ENCODE measurements around the gene MORF4L1. TPM values are rescaled to one million over a fixed set of nuclear protein-coding genes. Genes with fewer than 3 reads are reported as not detected.

MORF4L1 gene
- total RNA-seq, 1 donor from 2014 or later: 271 TPM

DNA sequence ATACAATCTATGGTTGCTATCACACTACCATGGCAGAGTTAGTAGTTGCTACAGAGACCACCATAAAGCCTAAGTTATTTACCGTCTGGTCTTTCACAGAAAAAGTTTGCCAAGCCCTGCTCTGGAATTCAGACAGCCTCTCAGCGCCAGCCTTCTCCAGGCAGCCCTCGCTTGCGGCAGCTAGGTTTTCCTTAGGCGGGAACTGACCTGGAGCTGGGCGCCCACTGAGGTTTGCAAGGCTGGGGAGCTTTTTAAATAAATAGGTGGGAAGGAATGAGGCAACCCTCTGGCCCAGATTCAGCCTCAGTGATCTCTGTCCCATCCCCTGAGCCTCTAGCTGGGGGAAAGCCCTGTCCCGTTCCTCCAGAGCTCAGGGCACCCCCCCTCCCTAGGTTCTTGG lies 71.0 kb downstream of the MORF4L1 start:
- H3K9me3 Mint-ChIP-seq: no peaks in the 10 kb centered on the region
- ATAC-seq (ENCODE audit: low read depth) (no peak), DNase-seq (no peak)
- TF ChIP-seq, protein P1, sequence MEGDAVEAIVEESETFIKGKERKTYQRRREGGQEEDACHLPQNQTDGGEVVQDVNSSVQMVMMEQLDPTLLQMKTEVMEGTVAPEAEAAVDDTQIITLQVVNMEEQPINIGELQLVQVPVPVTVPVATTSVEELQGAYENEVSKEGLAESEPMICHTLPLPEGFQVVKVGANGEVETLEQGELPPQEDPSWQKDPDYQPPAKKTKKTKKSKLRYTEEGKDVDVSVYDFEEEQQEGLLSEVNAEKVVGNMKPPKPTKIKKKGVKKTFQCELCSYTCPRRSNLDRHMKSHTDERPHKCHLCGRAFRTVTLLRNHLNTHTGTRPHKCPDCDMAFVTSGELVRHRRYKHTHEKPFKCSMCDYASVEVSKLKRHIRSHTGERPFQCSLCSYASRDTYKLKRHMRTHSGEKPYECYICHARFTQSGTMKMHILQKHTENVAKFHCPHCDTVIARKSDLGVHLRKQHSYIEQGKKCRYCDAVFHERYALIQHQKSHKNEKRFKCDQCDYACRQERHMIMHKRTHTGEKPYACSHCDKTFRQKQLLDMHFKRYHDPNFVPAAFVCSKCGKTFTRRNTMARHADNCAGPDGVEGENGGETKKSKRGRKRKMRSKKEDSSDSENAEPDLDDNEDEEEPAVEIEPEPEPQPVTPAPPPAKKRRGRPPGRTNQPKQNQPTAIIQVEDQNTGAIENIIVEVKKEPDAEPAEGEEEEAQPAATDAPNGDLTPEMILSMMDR (IDR thresholded peaks at IDR 0.05): no peak
- POLR2A ChIA-PET: interaction anchor here (0.7 to 3.2 kb wide), 11 partner anchors 8 to 186 kb away, joined by 3 to 42 read pairs (median 7); no protein-coding TSS in a partner anchor
- intact Hi-C loops (cut with micrococcal nuclease): no loop called here
- CTCF ChIA-PET: interaction anchor here (1.1 to 1.9 kb wide), 5 partner anchors 33 to 241 kb away, joined by 3 to 9 read pairs (median 5); no protein-coding TSS in a partner anchor
- H3K4me3 Mint-ChIP-seq: peak overlapping the region; percentile 98
- H3K36me3 Mint-ChIP-seq (ENCODE audit: low read depth): peaks cover 43% of the 10 kb centered on the region
- H3K4me1 Mint-ChIP-seq: peaks cover 52% of the 10 kb centered on the region
- peak overlapping the region; percentile 89 for H3K27ac Mint-ChIP-seq
- H3K27me3 Mint-ChIP-seq: no peaks in the 10 kb centered on the region

GRCh38 chr15:78944202-78944625 lies 71.5 kb downstream of the MORF4L1 start:
- Mint-ChIP-seq H3K36me3 (ENCODE audit: low read depth) (peaks cover 38% of the 10 kb centered on the region), H3K4me1 (peaks cover 46% of the 10 kb centered on the region), H3K4me3 (peak overlapping the region; percentile 98), H3K27me3 (no peaks in the 10 kb centered on the region), H3K9me3 (no peaks in the 10 kb centered on the region), H3K27ac (peak overlapping the region; percentile 89)
- TF ChIP-seq, protein P1 (IDR thresholded peaks at IDR 0.05): no peak
- POLR2A ChIA-PET: interaction anchor here (0.5 to 3.2 kb wide), 18 partner anchors 8 to 404 kb away, joined by 3 to 42 read pairs (median 6); partner anchors contain the start of genes MORF4L1 and PSMA4
- DNase-seq (no peak), ATAC-seq (ENCODE audit: low read depth) (peak; percentile 12)
- CTCF ChIA-PET: interaction anchor here (0.7 to 1.9 kb wide), 6 partner anchors 8 to 240 kb away, joined by 3 to 9 read pairs (median 4); no protein-coding TSS in a partner anchor
- intact Hi-C loops (cut with micrococcal nuclease): no loop called here

DNA sequence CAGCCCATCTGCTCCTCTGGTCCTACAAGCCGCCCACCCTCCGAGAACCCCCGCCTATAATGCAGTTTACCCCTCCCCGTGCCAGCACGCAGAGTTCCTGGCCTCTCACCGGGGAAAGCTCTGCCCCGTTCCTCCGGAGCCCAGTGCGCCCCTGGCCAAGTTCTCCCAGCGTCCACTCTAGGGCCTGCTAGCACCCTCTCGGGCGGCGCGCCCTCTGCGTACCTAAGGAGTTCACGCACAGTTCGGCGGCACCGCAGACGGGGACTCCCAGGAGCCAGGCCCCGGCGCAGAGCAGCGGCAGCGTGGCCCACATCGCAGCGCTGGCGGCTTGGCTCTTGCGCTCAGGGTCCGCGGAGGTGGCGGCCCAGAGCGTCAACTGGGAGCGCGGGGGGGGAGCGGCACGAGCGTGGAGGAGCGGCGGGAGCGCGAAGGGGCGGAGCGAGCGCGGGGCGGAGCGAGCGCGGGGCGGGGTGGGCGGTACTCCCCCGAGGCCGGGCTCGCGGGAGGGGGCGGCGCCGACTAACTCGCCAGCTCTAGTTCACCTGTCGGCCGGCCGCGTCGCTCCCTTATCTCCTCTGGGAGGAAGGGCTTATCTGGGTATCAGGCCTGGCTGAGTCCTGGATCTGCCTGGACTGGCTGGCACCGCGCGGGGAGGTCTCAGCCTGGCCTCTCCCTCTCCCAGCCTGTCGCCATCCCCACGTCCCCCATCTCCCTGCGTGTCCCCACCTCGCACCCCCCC lies 72.1 kb downstream of the MORF4L1 start, which contains the start of gene CTSH:
CTSH (minus strand) TSS at position 378 of the 739 bp plus-strand sequence; CDS start at position 313, 65 bp downstream.
- Mint-ChIP-seq H3K27ac (peak within 1 kb of the TSS; percentile 89), H3K9me3 (no peaks in the 10 kb centered on the region), H3K27me3 (no peaks in the 10 kb centered on the region), H3K4me3 (peak within 1 kb of the TSS; percentile 98), H3K36me3 (ENCODE audit: low read depth) (peaks cover 35% of the 10 kb centered on the region), H3K4me1 (peaks cover 40% of the 10 kb centered on the region)
- POLR2A ChIA-PET: interaction anchor here (0.5 to 3.2 kb wide), 18 partner anchors 9 to 405 kb away, joined by 3 to 42 read pairs (median 6); partner anchors contain the start of genes MORF4L1 and PSMA4
- intact Hi-C loops (cut with micrococcal nuclease): loop anchor here (1.0 to 5.0 kb wide), 3 partner anchors 32 to 1207 kb away; partner anchors contain the start of gene FAH
- TF ChIP-seq, protein P1 (IDR thresholded peaks at IDR 0.05): no peak
- CTCF ChIA-PET: interaction anchor here (0.7 to 1.9 kb wide), 6 partner anchors 9 to 239 kb away, joined by 3 to 9 read pairs (median 4); no protein-coding TSS in a partner anchor
- DNase-seq (peak; percentile 91), ATAC-seq (ENCODE audit: low read depth) (peak; percentile 95)

GRCh38 chr15:78946493-78946892 lies 73.8 kb downstream of the MORF4L1 start:
- ATAC-seq (ENCODE audit: low read depth) (no peak), DNase-seq (no peak)
- CTCF ChIA-PET: interaction anchor here (1.1 kb wide), 1 partner anchor 57 kb away, joined by 4 read pairs; no protein-coding TSS in a partner anchor
- Mint-ChIP-seq H3K27ac (no peak overlapping the region), H3K27me3 (no peaks in the 10 kb centered on the region), H3K4me3 (no peak overlapping the region), H3K36me3 (ENCODE audit: low read depth) (peaks cover 28% of the 10 kb centered on the region), H3K9me3 (no peaks in the 10 kb centered on the region), H3K4me1 (peaks cover 35% of the 10 kb centered on the region)
- TF ChIP-seq, protein P1 (IDR thresholded peaks at IDR 0.05): no peak
- POLR2A ChIA-PET: interaction anchor here (0.6 to 1.2 kb wide), 5 partner anchors 11 to 73 kb away, joined by 3 to 10 read pairs (median 4); no protein-coding TSS in a partner anchor
- intact Hi-C loops (cut with micrococcal nuclease): loop anchor here (5.0 kb wide), 1 partner anchor 1206 kb away; the partner anchor contains the start of gene FAH
